HG02870 (cell line): ENCODE measurements around the gene SLC25A39.

Source experiments
- ATAC-seq: cut with Tn5 transposase; IDR thresholded peaks from one replicate; pipeline ENCODE4 v1.9.1; 2021; ENCODE audit warnings: mild to moderate bottlenecking, moderate library complexity; ENCODE audit not compliant: unreplicated experiment

Gene SLC25A39

GRCh38 chr17:44314869-44315661 is 9.6 kb downstream of the SLC25A39 start:
- no peak for ATAC-seq

- no peak for ATAC-seq
These were observed 10.1 kb downstream of the SLC25A39 start for GRCh38 chr17:44314524-44314868.

DNA sequence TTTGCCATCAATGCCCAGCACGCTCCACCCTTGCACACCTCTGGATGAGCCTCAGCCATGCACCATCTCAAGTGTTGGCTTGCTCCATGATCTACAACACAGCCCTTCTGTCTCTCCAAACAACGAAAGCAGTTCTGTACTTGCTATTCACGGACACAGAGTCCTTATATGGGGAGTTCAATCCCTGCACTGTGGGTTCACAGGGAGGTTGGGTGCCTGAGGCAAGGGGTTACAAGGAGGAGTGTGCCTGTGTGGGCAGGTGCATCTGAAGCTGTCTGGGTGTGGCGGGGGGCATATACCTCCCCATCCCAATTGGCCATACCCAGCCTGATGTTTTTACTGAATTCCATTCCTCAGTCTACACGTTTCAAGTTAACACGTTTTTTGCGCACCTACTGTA is 10.6 kb downstream of the SLC25A39 start:
- no peak for ATAC-seq

DNA sequence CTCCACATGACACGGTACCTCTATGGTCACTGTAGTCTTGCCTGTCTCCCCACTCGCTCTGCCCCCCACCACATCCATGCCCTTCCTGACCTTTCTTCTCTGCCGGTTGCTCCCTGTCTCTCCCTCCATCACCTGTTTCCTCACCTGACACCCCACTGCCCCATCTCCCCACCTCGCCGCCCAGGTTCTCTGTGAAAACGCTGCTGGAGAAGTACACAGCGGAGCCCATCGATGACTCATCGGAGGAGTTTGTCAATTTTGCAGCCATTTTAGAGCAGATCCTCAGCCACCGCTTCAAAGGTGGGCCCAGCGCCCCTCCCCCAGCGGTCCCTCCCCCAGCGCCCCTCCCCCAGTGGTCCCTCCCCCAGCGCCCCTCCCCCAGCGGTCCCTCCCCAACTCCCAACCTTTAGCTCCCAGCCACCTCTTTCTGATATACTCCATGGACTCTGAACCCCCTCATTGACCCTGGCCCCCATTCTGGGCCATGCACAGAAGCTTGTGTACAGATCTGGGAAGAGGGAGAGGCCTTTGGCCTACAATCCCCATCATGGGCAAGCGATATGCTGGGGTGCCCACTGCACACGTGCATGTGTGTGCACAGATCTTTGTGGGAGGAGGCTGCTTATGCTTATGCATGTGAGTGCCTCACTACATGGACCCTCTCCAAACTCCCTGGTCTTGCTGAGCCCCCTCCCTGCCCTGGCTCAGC is 12.1 kb downstream of the SLC25A39 start:
- no peak for ATAC-seq

GRCh38 chr17:44311562-44312181 is 13.0 kb downstream of the SLC25A39 start:
- ATAC-seq, result no peak

DNA sequence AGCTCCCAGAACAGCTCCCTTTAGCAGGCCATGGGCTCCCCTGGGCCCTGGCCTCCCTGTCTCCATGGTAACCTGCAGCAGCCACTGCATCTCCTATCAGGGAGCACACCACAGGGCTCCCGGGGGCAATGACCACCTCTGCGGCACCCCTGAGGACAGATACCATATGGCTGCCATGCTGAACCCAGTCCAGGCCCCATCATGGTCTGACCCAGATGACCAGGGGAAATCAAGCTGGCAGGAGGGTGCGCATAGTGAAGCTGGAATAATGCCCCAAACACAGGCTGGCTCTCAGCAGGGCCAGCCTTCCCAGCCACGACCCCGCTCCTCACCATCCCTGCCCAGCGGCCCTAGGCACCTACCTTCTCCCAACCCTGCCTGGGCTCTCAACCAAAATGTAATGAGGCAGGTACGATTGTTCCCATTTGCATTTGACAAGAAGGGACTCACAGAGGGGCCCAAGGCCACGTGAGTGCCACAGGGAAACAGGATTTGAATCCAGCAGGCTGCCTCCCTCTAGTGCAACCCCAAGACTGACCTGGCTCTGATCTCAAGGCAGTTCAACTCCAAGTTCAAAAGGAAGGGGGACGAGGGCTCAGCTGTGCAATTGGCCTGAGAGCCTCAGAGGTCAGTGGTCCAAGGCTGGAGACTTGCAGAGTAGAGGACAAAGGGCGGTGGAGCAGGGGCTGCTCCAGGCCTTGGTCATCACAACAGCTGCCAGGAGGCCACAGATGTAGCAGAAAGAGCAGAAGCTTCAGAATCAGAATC is 13.8 kb downstream of the SLC25A39 start:
- no peak for ATAC-seq

- no peak for ATAC-seq
These were observed 14.4 kb downstream of the SLC25A39 start for GRCh38 chr17:44310188-44310587.

GRCh38 chr17:44309472-44309871 is 15.2 kb downstream of the SLC25A39 start:
- ATAC-seq, result no peak

- ATAC-seq, result no peak
These were observed 15.8 kb downstream of the SLC25A39 start for GRCh38 chr17:44308865-44309264.

- ATAC-seq, result no peak
These were observed 16.3 kb downstream of the SLC25A39 start, which contains the start of gene RUNDC3A for GRCh38 chr17:44308320-44308818. Gene RUNDC3A (plus strand): TSS chr17:44308601. CDS start chr17:44308833, 232 bp downstream.

DNA sequence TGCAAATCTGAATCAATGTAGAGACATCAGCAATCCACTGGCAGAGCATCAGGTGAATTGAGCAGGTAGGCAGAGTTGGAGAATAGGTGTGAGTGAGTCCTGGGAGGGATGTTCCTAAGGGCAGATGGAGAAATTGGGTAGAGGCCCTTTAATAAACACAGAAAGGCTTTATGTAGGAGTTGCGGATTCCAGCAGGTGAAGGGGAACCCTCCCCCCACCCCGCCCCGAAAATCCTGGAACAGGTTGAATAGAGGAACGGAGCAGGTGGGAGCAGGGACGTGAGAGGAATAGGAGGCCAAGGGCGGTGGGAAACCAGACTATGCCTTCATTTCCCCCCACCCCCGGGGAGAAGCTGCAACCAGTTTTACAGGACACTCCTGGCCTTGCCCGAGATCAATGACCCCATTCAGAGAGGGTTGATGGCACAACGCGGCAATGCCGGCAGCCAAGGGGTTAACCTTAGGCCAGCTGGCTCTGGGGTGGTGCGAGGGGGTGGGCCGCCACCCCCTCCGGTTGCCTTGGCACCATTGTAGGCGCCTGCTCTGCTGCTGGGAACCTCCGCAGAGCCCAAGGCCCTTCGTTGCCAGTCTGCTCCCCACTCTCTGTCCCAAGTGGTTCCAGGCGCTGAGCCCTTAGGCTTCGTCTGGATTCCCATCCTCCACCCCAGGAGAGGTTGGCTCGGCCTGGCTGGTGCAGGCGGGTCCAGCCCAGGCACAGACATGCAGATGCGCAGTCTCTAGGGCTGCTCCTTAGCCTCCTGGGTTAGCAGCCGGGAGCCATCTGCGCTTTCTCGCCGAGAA is 17.0 kb downstream of the SLC25A39 start:
- ATAC-seq, result no peak

DNA sequence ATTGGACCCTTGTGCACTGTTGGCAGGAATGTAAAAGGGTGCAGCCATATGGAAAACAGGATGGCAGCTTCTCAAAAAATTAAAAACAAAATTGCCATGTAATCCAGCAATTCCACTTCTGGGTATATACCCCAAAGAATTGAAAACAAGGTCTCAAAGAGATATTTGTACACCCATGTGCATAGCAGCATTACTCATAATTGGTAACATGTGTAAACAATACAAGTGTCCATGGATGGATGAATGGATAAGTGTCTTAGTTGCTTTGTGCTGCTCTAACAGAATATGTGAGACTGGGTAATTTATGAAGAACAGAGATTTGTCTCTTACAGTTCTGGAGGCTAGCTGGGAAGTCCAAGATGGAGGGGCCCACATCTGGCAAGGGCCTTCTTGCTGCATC is 20.0 kb downstream of the SLC25A39 start:
- ATAC-seq, result no peak

- no peak for ATAC-seq
These were observed 26.6 kb downstream of the SLC25A39 start for GRCh38 chr17:44297975-44298374.

- no peak for ATAC-seq
These were observed 31.0 kb downstream of the SLC25A39 start for GRCh38 chr17:44293509-44294226.

- ATAC-seq, result no peak
These were observed 37.0 kb downstream of the SLC25A39 start for GRCh38 chr17:44287651-44288050.

DNA sequence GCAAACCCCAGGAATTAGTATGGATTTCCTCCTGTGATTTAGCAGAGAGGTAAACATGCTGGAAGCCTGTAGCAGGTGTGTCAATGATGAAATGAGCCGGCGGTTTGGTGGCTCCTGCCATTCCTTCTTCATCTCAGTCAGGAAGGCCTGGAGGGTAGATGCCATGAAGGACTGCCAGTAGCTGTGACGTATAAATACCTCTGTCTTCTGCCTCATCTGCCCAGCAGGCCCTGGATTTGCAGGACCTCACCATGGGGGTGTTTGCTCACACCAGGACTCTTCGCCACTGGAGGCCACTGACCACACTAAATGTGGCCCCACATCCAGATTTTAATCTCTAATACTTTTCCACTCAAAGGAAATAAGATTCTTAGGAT is 40.6 kb downstream of the SLC25A39 start:
- ATAC-seq, result no peak

DNA sequence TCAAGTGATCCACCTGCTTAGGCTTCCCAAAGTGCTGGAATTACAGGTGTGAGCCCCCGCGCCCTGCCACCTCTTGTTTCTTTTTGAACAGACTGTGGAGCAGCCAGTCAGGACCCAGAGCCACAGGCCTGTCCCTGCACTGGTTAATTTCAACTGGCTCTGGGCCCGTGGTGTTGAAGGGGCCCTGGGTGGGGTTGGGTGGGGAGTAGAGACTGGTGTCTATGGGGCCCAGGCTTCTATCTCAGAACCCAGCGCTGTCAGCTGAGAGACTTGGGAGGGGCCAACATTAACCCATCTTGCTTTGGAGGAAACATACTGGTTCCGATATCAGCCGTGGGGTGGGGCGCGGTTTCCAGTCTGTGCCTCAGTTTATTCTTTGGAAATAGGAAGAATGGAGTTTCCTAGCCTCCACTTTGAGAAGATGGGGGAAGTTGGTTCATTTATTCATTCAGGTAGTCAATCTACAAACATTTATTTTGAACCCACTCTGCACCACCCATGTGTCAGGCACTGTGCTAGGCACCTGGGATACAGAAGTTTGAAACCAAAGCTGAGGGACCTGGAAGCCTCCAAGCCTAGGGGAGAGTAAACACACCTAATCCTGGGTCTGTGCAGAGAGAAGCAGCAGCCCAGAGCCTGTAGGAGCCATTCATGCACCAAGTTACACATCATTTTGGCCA is 41.1 kb downstream of the SLC25A39 start:
- no peak for ATAC-seq

DNA sequence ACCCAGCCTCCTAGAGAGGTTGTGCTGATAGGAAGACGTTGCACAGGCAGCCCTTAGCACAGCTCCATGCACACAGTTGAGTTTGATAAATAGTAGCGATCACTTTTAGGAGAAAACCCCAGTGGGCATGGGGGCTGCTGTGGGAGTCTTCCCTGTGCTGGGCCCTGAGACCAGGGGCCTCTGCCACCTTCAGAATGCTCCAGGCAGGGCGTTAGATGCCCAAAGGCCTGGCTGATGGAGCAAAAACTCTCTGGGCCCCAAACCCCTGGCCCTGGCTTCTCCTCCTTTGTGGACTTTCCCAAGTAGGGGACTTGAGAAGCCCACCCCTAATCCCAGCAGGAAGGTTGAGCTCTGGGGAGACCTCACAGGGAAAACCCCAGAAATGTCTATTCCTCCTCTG is 42.4 kb downstream of the SLC25A39 start:
- ATAC-seq, result no peak

DNA sequence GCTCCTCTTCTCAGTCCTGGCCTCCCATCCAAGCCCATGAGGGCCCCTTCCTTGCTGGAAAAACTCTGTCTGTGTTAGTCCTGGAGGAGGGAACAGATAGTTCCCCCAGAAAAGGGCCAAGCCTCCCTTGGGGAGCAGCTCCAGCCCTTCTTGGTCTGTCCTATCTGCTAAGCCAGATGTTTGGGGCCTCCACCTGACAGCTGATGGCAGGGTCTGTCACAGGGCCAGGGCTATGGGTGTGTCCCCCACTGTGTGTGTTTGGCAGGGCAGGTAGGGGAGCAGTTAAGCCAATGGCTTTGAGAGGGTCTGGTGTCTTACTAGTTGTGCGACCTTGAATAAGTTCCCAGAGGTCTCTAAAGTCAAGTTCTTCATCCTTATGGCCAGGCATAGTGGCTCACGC is 43.1 kb downstream of the SLC25A39 start:
- no peak for ATAC-seq
